HG02678 (cell line): ENCODE results near the gene CD164L2.

Experiments used
- ATAC-seq: cut with Tn5 transposase; IDR thresholded peaks from one replicate; pipeline ENCODE4 v1.9.1; 2021; ENCODE audit warnings: mild to moderate bottlenecking, moderate library complexity; ENCODE audit not compliant: unreplicated experiment

Gene CD164L2

DNA sequence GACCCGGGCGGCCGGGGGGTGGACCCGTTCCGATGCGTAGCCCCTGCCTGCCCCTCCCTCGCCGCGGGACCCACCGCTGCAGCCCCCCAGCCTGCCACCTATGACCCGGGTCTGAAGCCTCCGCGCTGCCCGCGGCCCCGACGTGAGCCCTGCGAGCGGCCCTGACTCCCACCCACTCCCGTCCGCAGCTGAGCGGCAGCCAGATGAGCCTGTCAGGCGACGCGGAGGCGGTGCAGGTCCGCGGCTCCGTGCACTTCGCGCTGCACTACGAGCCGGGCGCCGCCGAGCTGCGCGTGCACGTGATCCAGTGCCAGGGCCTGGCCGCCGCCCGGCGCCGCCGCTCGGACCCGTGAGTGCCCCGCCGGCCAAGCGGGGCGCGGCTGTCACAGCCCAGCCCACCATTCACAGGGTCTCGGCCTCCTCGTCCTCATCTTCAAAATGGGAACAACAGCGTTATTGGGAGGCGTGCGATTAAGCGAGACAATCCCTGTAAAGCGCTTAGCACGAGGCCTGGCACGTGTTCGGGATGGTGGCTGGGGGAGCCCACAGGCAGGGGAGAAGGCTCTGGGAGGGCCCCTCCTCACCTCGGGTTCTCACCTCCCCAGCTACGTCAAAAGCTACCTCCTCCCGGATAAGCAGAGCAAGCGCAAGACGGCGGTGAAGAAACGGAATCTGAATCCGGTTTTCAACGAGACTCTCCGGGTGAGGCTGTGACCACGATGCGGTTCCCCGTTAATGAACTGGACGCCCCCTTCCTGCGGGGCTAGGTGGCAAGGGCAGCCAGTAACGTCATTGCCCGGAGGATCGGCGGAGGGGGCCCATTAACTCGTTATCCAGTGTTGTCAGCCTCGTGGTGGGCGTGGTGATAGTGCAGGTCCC, 33.1 kb downstream of the CD164L2 start:
- no peak for ATAC-seq

DNA sequence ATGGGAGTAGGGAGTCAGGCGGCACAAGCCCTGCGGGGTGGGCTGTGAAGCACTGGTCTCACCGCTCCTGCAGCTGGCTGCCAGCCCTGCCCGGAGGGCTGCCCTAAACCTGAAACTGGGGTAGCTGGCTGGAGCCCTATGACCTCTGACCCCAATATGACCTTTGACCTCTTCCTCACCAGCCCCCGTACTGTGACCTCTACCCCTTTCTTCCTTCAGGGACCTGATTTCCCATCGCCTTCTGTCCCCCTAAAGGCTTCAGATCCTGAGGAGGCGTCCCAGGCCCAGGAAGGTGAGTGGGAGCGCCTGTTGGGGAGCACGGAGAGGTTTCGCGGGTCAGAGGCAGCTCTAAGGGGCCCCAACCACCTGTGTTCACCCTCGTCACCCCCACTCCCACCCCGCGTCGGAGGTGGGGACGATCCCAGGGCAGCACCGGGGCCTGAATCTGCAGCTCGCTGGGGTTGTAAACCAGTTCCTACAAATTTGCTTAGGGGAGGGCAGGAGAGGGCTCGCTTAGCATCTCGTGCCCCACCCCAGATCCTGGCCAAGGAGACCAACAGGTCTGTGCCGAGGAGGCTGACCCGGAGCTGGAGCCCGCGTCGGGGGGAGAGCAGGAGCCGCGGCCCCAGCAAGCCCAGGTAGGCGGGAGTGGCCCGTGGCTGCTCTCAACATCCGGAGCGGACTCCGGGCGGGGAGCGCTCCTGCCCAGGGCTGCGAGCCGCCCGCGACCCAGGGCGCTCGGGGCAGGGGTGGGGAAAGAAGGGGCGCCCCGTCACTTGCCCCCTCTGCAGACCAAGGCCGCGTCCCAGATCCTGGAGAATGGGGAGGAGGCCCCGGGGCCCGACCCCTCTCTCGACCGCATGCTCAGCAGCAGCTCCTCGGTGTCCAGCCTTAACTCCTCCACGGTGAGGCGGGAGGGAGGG, 34.0 kb downstream of the CD164L2 start:
- no peak for ATAC-seq

DNA sequence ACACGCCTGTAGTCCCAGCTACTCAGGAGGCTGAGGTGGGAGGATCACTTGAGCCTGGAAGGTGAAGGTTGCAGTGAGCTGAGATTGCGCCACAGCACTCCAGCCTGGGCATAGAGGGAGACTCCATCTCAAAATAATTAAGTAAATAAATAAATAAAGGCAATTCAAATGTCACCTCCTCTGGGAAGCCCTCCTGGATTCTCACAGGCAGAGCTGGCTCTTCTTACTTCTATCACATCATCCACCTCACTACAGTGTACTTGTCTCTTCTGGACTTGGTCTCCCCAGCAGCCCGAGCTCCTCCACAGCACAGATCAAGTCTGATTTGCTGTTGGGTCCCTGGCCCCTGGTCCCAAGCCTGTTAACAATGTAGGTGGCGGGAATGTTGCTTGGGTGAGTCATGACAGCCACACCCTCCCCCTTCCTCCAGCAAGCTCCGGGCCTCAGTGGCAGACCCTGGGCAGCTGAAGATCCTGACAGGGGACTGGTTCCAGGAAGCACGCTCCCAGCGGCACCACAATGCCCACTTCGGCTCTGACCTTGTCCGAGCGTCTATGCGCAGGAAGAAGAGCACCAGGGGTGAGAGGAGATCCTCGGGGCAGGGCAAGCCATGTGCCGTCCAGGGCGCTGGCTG, 36.0 kb downstream of the CD164L2 start:
- no peak for ATAC-seq

DNA sequence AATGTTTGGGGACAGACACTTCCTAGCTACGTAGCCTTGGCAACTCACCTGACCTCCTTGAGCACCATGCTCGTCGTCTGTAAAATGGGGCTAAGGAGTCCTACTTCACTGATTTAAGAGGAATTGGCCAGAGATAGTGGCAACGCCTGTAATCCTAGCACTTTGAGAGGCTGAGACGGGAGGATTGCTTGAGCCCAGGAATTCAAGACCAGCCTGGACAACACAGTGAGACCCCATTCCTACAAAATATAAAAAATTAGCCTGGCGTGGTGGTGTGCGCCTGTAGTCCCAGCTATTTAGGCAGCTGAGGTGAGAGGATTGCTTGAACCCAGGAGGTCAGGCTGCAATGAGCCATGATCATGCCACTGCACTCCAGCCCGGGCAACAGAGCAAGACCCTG, 36.8 kb downstream of the CD164L2 start:
- no peak for ATAC-seq

DNA sequence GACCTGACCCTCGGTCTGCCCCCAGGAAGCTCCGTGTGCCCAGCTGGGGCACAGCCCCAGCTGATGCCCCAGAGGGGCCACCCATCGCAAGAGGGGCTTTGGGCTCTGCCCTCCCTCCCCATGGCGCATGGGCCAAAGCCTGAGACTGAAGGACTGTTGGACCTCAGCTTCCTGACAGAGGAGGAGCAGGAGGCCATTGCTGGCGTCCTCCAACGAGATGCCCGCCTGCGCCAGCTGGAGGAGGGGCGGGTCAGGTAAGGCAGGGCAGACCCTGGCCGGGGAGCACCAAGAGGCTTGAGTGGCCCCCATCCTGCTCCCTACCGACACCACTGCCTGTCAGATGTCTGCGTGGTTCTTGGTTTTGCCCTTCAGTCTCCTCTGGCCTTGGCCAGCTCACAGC, 37.9 kb downstream of the CD164L2 start:
- no peak for ATAC-seq

DNA sequence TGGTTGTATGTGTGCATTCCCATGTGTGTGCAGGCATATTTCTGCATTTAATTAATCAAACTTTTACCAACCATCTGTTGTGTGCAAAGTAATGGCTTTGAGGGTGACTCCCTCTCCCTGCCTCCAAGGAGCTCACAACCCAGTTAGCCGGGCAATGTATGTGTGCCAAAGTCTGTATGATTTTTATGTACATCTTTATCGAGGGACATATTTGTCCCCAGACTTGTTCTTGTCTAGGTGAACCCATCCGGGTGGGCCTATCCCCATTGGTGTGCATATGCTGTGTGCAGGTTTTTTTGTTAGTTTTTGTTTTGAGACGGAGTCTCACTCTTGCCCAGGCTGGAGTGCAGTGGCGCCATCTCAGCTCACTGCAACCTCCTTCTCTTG, 39.5 kb downstream of the CD164L2 start:
- no peak for ATAC-seq

DNA sequence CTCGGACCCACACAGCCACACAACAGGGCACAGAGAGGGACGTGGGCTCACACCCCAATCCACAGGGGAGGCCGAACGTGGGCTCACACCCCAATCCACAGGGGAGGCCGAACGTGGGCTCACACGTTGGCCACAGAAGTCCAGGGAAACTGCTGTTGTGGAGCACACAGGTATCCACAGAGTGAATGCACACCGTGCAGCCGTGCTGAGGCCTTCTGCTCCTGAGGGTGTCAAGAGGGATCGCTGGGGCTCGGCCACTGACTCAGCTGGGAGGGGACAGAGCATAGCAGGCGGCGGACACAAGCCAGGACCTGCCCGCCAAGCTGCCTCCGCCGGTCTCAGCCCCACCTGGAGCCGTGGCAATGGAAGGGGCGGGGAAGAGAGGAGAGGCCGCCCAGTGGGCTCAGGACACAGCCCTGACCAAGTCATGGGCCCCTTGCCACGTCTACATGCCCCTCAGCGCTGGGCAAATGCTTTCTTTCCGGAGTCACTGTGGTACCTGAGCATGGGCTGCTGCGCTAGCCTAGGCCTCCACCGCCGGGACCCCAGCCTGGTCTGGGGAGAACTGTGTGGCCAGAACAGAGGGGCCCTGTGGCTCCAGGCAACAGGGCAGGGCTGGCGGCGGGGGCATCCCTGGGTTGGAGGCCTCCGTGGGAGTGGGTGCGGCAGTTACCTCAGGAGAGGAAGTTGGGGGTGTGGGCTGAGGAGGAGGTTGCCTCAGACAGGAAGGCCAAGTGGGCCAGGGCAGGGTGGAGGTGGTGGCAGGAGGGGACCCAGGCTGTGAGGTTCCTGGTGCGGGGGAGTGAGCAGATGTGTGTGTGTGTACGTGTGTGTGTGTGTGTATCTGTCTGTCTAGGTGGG, 40.1 kb downstream of the CD164L2 start:
- peak; percentile 52 for ATAC-seq

DNA sequence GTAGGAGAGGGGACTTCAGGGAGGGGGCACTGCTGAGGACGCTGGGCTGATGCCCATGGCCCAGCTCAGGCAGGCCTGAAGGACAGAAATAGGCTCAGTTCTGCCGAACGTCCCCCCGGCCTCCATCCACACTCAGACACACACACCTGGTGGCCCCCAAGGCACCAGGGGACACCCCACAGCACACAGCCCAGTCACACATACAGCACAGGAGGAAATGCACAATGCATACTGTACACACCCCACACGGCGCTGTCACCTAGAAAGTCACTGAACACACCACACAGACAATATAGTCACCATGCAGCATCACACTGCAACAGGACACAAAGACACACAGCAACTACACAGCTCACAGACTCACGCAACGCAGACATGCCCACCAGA, 40.7 kb downstream of the CD164L2 start:
- ATAC-seq = no peak

DNA sequence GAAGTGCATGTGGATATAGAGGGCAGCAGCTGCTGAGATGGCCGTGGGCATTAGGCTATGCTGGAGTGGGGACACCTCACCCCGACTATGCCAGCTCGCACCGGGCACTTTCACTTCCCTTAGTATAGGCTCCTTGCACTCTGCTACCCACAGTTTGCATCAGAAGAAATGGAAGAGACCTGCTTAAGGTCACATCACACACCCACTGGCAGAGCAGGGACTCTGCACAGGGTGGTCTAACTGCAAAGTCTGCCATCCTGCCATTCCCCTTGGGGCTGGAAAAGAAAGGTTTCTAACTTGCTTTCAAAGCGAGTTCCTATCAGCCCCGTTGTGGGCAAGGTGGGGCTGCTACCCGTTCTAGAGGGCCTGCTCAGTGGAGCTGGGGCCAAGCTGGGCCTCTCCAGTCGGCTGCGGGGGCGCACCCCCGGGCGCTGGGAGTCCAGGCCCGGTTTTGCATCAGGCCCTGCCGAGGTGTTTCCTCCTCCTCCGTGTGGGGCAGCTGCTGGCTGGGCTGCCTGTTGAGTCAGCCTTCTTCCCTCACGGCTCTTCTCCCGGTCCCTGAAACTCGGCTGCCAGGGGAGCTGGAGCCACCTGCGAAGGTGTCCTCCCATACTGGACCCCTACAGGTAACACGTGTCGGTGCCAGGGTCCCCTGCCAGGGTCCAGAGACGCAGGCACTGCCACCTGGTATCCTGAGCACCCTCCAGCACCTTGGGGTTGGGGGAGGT, 41.4 kb downstream of the CD164L2 start, which contains the start of gene SYTL1:
SYTL1 (plus strand) TSS at position 498 of the 728 bp plus-strand sequence. CDS start 3,313 bp downstream, outside the sequence.
- peak; percentile 51 for ATAC-seq

DNA sequence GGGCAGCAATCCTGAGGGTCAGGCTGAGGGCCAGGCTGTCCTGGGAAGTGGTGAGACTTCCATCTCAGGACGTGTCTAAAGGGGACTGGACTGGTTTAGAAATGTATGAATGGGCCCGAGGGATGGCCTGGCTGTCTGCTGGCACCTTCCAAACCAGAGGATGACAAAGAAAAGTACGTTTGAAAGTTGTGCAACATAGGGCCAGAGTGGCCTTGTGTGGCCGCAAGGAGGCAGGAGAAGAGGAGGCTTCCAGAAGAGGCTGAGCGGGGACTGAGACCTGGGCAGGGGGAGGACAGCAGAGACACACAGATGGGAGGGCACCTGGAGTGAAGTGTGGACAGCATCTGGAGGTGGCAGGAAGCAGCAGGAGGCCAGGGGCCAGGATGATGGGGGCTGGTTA, 43.9 kb downstream of the CD164L2 start:
- no peak for ATAC-seq

DNA sequence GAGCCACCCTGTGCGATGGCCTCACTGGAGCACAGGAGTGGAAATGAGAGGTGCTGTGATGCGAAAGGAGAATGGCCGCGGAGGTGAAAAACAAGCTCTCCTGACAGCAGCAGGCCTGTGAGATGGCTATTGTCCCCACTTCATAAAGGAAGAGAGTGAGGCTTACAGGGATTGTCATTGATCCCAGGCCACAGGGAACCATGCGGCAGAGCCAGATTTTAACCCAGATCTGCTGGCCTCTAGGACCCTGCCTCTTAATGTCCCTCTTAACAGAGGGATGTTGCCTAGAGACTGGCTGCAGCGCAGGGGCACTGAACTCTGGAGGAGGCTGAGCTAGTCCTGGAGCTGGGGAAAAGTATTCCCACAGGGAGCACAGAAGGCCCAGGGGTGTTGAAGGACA, 44.4 kb downstream of the CD164L2 start:
- no peak for ATAC-seq

DNA sequence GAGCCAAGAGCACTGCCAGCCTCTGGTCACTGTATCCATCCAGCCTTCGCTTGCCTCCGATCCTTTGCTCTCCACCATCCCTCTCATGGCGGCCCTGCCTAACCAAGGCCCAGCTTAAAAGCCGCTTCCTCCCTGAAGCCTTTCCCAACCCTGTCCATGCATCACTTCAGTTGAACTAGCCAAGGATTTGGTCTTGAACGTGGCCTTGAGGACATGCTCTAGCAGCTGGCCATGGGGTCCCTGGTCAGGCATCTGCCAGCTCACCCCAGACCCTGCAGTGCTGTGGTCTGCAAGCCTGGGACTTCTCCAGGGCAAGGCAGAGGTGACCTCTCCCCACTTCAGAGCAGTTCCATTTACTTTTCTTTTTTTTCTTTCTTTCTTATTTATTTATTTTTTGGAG, 46.4 kb downstream of the CD164L2 start:
- no peak for ATAC-seq

DNA sequence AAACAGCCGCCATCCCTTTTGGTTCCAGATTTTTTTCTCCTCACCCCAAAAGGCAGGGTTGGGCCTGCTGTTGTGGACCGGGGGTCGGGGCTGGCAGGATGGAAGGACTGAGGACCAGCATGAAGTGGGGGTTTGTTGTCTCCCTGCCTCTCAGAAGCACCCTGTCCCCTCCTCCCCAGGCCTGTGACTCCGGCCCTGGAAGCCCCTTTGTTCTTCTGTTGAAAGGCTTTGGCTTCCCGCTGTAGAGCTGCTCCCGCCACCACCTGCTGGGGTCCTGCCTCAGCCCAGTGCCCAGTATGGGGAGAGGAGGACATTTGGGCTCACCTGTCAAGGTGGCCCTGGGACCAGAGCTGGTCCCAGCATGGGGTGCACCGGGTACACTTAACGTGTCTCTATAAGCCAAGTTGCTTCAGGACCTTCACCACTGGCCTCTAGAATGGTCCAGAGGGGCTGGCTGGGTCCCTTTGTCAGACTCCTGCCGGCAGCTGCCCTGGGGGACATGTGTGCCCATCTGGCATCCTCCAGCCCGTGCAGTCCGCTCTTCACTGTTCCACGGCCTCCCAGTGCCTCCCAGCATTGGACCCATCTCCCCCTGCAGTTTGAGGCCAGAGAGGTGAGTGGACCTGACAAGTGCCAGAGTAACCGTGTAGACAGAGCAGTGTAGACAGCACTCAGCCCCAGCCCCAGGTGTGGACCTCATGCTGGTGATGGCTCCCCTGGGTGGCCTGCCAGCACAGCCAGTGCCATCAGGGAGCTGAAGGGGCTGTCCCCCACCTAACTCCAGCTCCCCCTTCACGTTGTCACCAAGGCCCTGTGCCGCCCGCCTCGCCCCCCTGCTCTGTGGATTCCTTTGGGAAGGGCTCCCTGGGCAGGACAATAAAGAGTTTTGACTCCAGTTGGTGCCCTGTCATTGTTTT, 47.4 kb downstream of the CD164L2 start:
- no peak for ATAC-seq

DNA sequence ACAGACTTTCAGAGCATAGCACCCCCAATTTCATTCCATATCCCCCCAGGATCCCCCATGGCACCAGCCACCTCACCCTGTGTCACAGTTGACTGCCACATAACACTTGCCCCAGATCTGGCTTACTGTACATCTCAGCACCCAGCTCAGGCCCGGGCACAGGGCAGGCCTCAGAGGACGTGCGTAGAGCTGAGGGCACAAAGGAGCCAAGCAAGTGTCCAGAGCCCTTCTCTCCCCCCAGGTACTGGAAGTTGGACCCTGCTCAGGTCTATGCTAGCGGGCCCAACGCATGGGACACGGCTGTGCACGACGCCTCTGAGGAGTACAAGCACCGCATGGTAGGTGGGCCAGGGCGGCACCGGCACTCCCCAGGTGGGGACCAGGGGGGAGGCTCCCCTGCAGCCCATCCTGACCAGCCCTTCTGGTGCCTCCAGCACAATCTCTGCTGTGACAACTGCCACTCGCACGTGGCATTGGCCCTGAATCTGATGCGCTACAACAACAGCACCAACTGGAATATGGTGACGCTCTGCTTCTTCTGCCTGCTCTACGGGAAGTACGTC, 49.3 kb downstream of the CD164L2 start:
- no peak for ATAC-seq

DNA sequence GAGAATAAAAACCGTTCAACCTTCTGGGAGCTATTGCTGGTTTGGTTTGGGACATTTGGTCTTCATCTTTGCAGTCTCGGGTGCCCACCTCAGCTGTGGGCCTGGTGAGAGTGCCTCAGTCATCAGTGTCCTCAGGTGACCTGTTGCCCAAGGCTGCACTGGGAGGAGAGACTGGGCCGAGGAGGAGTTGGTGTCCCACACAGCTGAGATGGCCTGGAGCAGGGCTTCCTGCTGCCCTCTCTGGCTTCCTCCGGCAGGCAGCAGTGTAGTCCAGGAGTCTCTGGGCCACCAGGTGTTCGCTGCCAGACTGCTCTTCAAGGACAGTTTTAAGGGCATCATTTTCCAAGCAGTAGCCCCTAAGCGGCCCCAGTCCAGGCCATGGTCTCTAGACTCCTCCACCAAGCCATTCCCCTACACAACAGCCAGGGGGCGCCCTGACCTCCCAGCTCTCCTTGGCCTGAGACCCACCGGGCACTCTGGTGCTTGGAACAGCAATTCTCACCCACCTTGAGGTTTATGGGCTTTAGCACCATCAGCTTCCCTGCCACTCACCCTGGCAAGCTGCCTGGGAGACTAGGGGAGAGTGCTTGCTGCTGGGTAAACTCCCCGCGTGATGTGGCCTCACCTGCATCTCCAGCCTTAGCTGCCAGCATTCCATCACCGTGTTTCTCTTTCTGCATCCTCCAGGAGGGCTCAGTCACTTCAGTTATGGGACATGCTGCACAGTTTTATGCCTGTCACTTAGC, 50.4 kb downstream of the CD164L2 start:
- no peak for ATAC-seq

DNA sequence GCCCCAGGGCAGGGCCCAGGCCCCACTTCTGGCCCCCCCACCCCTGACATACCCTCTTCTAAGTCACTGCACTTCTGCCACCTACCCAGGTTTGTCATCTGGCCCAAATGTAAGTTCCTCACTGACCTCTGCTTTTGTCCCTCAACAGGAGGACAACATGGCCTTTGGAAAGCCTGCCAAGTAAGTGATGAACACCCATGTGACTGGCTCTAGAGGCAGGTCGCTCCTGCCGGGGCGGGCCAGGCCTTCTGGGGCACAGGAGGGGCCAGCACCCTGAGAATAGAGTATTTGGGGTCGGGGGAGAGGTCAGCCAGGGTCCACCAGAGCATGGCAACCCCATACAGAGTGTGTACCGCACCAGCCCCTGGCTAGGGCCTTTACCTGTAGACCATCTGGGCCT, 51.2 kb downstream of the CD164L2 start:
- ATAC-seq = no peak

DNA sequence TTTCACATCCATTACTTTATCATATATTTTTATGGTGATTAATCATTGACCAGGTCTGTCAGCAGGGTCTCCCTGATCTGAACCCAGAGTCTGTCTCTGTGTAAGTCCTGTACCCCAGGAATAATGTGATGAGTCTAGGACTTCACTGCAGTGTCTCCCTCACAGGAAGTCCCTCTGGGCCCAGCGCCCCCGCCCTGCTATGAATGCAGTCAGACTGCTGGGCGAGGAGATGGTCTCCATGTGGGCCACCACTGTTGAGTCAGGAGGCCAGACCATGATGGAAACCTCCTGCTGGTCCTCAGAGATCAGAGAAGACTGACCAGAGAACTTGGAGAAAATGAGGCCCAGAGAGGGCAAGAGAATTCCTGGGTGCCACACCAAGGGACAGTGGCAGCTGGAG, 51.7 kb downstream of the CD164L2 start:
- no peak for ATAC-seq

DNA sequence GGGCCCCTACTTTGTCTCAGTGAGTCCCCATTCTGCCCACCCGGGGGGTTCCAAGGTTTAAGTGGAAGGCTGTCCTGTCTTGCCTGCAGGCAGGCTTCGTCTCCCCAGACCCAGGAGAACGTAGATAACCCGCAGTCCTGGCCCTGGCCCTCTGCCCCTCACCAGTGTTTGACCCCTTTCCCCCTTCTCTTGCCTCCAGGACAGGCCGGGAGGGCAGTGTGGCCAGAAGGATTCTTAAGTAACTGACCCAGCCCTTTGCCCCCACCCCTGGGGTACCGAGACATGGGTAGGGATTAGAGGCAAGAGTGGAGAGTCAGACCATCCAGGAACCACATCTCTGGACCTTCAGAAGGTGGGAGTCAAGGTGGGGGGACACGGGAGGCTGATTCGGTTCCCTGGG, 52.3 kb downstream of the CD164L2 start:
- no peak for ATAC-seq
